Liver (tissue), 3 donors: ENCODE measurements around the gene TOX4.

Source experiments
- CTCF ChIP-seq: fragments of 150-350 bp; IDR thresholded peaks from 2 replicates; pipeline ENCODE4 v1.5.1; 2017; ENCODE audit warnings: improper control_type of control experiment, low read depth, low read length; ENCODE audit not compliant: missing input control
- GABPA ChIP-seq, 2 donors: IDR thresholded peaks in 1 of 2; conservative IDR thresholded peaks in 1 of 2; 2 replicates each; pipeline ENCODE4 v1.6.1; 2016; ENCODE audit warnings: antibody characterized with exemption in 2 of 2, mild to moderate bottlenecking in 1 of 2, moderate library complexity in 1 of 2
- JUND ChIP-seq, 2 donors: IDR thresholded peaks; 2 replicates each; pipeline ENCODE4 v1.6.1; 2016; ENCODE audit warnings: antibody characterized with exemption in 2 of 2
- RAD21 ChIP-seq, 2 donors: IDR thresholded peaks; 2 replicates each; pipeline ENCODE4 v1.6.1; 2016; ENCODE audit warnings: antibody characterized with exemption in 2 of 2, mild to moderate bottlenecking in 2 of 2
- SP1 ChIP-seq: IDR thresholded peaks from 2 replicates; pipeline ENCODE4 v1.6.1; 2018; ENCODE audit warnings: antibody characterized with exemption, mild to moderate bottlenecking
- TAF1 ChIP-seq: conservative IDR thresholded peaks from 2 replicates; pipeline ENCODE4 v1.6.1; 2016; ENCODE audit warnings: antibody characterized with exemption, mild to moderate bottlenecking
- YY1 ChIP-seq: IDR thresholded peaks from 2 replicates; pipeline ENCODE4 v1.6.1; 2016; ENCODE audit warnings: antibody characterized with exemption, mild to moderate bottlenecking
- ZBTB33 ChIP-seq: IDR thresholded peaks from 2 replicates; pipeline ENCODE4 v1.6.1; 2016; ENCODE audit warnings: antibody characterized with exemption
- donor health status: healthy.
- donor health status: healthy.

- no peak for TF ChIP-seq CTCF
- TF ChIP-seq JUND (IDR thresholded peaks at IDR 0.05), result no peak
- TF ChIP-seq YY1, result no peak
- no peak for TF ChIP-seq GABPA (IDR thresholded peaks at IDR 0.05 in 1 of 2, conservative IDR thresholded peaks at IDR 0.05 in 1 of 2)
- TF ChIP-seq TAF1, result no peak
- TF ChIP-seq ZBTB33, result no peak
- TF ChIP-seq RAD21 (IDR thresholded peaks at IDR 0.05), result no peak
- no peak for TF ChIP-seq SP1
Observed at GRCh38 chr14:21505012-21505553, 28.1 kb downstream of the TOX4 start.
